A673 (cell line): ENCODE data around the gene NKPD1.

Experiments
- CTCF ChIP-seq: fragments of 300-800, 200-600 bp; sonication (generic); conservative IDR thresholded peaks from 2 replicates; pipeline ENCODE4 v1.5.1; 2017; ENCODE audit warnings: low read depth, mild to moderate bottlenecking, antibody characterized with exemption, low read length, moderate library complexity, mixed read lengths
- EZH2 ChIP-seq: fragments of 200-600 bp; sonication (generic); IDR thresholded peaks from 2 replicates; pipeline ENCODE4 v1.6.1; 2017; ENCODE audit warnings: borderline replicate concordance, low read depth, mild to moderate bottlenecking, mixed read lengths, antibody characterized with exemption, low read length; ENCODE audit not compliant: poor library complexity, severe bottlenecking

- TF ChIP-seq EZH2 (no peak), CTCF (no peak)
Measured at GRCh38 chr19:45172611-45173208, 11.9 kb upstream of the NKPD1 start.
